ENCODE measurements around the gene DGKB.

Gene DGKB

GRCh38 chr7:14552060-14552459, 350.5 kb downstream of the DGKB start:
- Histone ChIP-seq H3K36me3 (ENCODE audit: control insufficient read depth, insufficient read depth, low read length) (no peaks in the 10 kb centered on the region), H3K27me3 (replicated peaks; ENCODE audit: control insufficient read depth, insufficient read depth, low read length, poor library complexity, severe bottlenecking) (no peaks in the 10 kb centered on the region), H3K9me3 (ENCODE audit: control insufficient read depth, low read length) (no peaks in the 10 kb centered on the region), H3K27ac (ENCODE audit: insufficient read depth, low read length, poor library complexity, severe bottlenecking) (no peak overlapping the region), H3K4me1 (ENCODE audit: control insufficient read depth, insufficient read depth, low read length, poor library complexity, severe bottlenecking) (no peaks in the 10 kb centered on the region), H3K4me3 (ENCODE audit: insufficient read depth, low read depth, low read length, poor library complexity, severe bottlenecking) (no peak overlapping the region)
- DNase-seq = no peak

DNA sequence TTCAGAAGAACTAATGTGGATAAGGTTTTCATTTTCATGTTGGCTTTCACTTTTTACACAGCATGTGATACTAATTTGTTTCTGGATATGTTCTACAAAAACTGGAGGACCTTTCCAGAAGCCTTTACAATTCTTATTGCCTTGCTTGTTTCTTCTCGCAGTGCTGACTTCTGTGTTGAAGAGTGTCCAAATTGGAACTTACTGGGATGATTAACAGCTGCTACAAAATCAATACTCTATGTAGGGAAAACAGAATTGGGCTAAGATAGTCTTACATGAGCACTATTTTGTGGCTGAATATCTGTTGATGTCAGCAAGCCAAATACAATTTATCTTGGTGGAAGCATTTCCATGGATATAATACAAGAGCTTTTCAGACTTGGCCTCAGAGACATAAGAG, 351.2 kb downstream of the DGKB start:
- no peak for DNase-seq
- Histone ChIP-seq H3K27ac (ENCODE audit: insufficient read depth, low read length, poor library complexity, severe bottlenecking) (no peak overlapping the region), H3K4me1 (ENCODE audit: control insufficient read depth, insufficient read depth, low read length, poor library complexity, severe bottlenecking) (no peaks in the 10 kb centered on the region), H3K4me3 (ENCODE audit: insufficient read depth, low read depth, low read length, poor library complexity, severe bottlenecking) (no peak overlapping the region), H3K36me3 (ENCODE audit: control insufficient read depth, insufficient read depth, low read length) (no peaks in the 10 kb centered on the region), H3K27me3 (replicated peaks; ENCODE audit: control insufficient read depth, insufficient read depth, low read length, poor library complexity, severe bottlenecking) (no peaks in the 10 kb centered on the region), H3K9me3 (ENCODE audit: control insufficient read depth, low read length) (no peaks in the 10 kb centered on the region)

GRCh38 chr7:14542624-14543023, 359.9 kb downstream of the DGKB start:
- no peaks in the 10 kb centered on the region for H3K9me3 ChIP-seq (ENCODE audit: control insufficient read depth, low read length)
- H3K27me3 ChIP-seq (replicated peaks; ENCODE audit: control insufficient read depth, insufficient read depth, low read length, poor library complexity, severe bottlenecking) = no peaks in the 10 kb centered on the region
- no peaks in the 10 kb centered on the region for H3K4me1 ChIP-seq (ENCODE audit: control insufficient read depth, insufficient read depth, low read length, poor library complexity, severe bottlenecking)
- no peaks in the 10 kb centered on the region for H3K36me3 ChIP-seq (ENCODE audit: control insufficient read depth, insufficient read depth, low read length)
- H3K4me3 ChIP-seq (ENCODE audit: insufficient read depth, low read depth, low read length, poor library complexity, severe bottlenecking) = no peak overlapping the region
- H3K27ac ChIP-seq (ENCODE audit: insufficient read depth, low read length, poor library complexity, severe bottlenecking) = no peak overlapping the region
- DNase-seq = no peak

- no peaks in the 10 kb centered on the region for H3K4me1 ChIP-seq (ENCODE audit: control insufficient read depth, insufficient read depth, low read length, poor library complexity, severe bottlenecking)
- DNase-seq = no peak
- no peak overlapping the region for H3K4me3 ChIP-seq (ENCODE audit: insufficient read depth, low read depth, low read length, poor library complexity, severe bottlenecking)
- no peaks in the 10 kb centered on the region for H3K36me3 ChIP-seq (ENCODE audit: control insufficient read depth, insufficient read depth, low read length)
- H3K9me3 ChIP-seq (ENCODE audit: control insufficient read depth, low read length) = no peaks in the 10 kb centered on the region
- no peak overlapping the region for H3K27ac ChIP-seq (ENCODE audit: insufficient read depth, low read length, poor library complexity, severe bottlenecking)
- H3K27me3 ChIP-seq (replicated peaks; ENCODE audit: control insufficient read depth, insufficient read depth, low read length, poor library complexity, severe bottlenecking) = no peaks in the 10 kb centered on the region
Observed at GRCh38 chr7:14521183-14521582, 381.4 kb downstream of the DGKB start.

GRCh38 chr7:14510268-14510667, 392.3 kb downstream of the DGKB start:
- H3K27me3 ChIP-seq (replicated peaks; ENCODE audit: control insufficient read depth, insufficient read depth, low read length, poor library complexity, severe bottlenecking) = no peaks in the 10 kb centered on the region
- no peak for DNase-seq
- no peak overlapping the region for H3K27ac ChIP-seq (ENCODE audit: insufficient read depth, low read length, poor library complexity, severe bottlenecking)
- H3K36me3 ChIP-seq (ENCODE audit: control insufficient read depth, insufficient read depth, low read length) = no peaks in the 10 kb centered on the region
- H3K4me3 ChIP-seq (ENCODE audit: insufficient read depth, low read depth, low read length, poor library complexity, severe bottlenecking) = no peak overlapping the region
- H3K4me1 ChIP-seq (ENCODE audit: control insufficient read depth, insufficient read depth, low read length, poor library complexity, severe bottlenecking) = no peaks in the 10 kb centered on the region
- H3K9me3 ChIP-seq (ENCODE audit: control insufficient read depth, low read length) = no peaks in the 10 kb centered on the region

DNA sequence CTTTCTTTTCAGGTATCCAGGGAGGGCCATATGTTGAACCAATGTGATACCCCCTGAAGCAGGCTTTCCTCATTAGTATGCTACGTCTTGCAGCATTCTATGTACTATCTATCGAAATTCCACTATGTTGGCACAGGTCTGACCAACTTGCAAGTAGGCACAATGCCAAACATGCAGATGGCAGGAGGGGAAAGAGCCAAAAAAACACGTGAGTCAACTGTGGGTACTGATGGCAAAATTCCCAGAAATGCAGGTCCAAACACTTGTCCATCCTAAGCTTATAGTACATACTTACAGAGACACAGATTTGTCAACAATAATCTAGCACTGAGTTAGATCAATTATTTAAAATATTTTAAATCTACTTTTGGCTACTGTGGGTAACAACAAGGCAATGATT, 394.9 kb downstream of the DGKB start:
- H3K9me3 ChIP-seq (ENCODE audit: control insufficient read depth, low read length) = no peaks in the 10 kb centered on the region
- DNase-seq = no peak
- no peaks in the 10 kb centered on the region for H3K27me3 ChIP-seq (replicated peaks; ENCODE audit: control insufficient read depth, insufficient read depth, low read length, poor library complexity, severe bottlenecking)
- no peak overlapping the region for H3K4me3 ChIP-seq (ENCODE audit: insufficient read depth, low read depth, low read length, poor library complexity, severe bottlenecking)
- no peak overlapping the region for H3K27ac ChIP-seq (ENCODE audit: insufficient read depth, low read length, poor library complexity, severe bottlenecking)
- no peaks in the 10 kb centered on the region for H3K36me3 ChIP-seq (ENCODE audit: control insufficient read depth, insufficient read depth, low read length)
- no peaks in the 10 kb centered on the region for H3K4me1 ChIP-seq (ENCODE audit: control insufficient read depth, insufficient read depth, low read length, poor library complexity, severe bottlenecking)

- Histone ChIP-seq H3K9me3 (ENCODE audit: control insufficient read depth, low read length) (no peaks in the 10 kb centered on the region), H3K4me1 (ENCODE audit: control insufficient read depth, insufficient read depth, low read length, poor library complexity, severe bottlenecking) (no peaks in the 10 kb centered on the region), H3K27me3 (replicated peaks; ENCODE audit: control insufficient read depth, insufficient read depth, low read length, poor library complexity, severe bottlenecking) (no peaks in the 10 kb centered on the region), H3K36me3 (ENCODE audit: control insufficient read depth, insufficient read depth, low read length) (no peaks in the 10 kb centered on the region), H3K4me3 (ENCODE audit: insufficient read depth, low read depth, low read length, poor library complexity, severe bottlenecking) (no peak overlapping the region), H3K27ac (ENCODE audit: insufficient read depth, low read length, poor library complexity, severe bottlenecking) (no peak overlapping the region)
- DNase-seq = no peak
Observed at GRCh38 chr7:14505906-14506305, 396.6 kb downstream of the DGKB start.

GRCh38 chr7:14504134-14504533, 398.4 kb downstream of the DGKB start:
- no peaks in the 10 kb centered on the region for H3K36me3 ChIP-seq (ENCODE audit: control insufficient read depth, insufficient read depth, low read length)
- H3K4me1 ChIP-seq (ENCODE audit: control insufficient read depth, insufficient read depth, low read length, poor library complexity, severe bottlenecking) = no peaks in the 10 kb centered on the region
- H3K9me3 ChIP-seq (ENCODE audit: control insufficient read depth, low read length) = no peaks in the 10 kb centered on the region
- H3K4me3 ChIP-seq (ENCODE audit: insufficient read depth, low read depth, low read length, poor library complexity, severe bottlenecking) = no peak overlapping the region
- no peak for DNase-seq
- no peak overlapping the region for H3K27ac ChIP-seq (ENCODE audit: insufficient read depth, low read length, poor library complexity, severe bottlenecking)
- no peaks in the 10 kb centered on the region for H3K27me3 ChIP-seq (replicated peaks; ENCODE audit: control insufficient read depth, insufficient read depth, low read length, poor library complexity, severe bottlenecking)

DNA sequence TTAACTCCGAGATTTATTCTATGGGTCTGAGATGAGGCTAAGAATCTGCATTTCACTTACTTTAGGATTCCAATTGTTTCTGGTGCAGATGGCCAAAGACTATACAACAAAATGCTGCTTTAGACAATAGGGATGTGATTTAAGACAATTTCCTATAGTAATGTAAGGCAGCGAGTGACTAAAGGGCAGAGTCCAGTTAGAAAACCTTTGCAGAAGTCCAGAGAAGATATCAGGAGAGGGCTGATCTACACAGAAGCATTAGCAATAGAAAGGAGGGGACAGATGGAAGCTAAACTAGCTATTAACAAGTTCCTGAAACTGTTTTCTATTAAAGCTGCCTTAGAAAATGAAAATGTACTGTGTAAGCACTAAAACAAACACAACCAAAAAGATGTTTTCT, 398.9 kb downstream of the DGKB start:
- Histone ChIP-seq H3K4me3 (ENCODE audit: insufficient read depth, low read depth, low read length, poor library complexity, severe bottlenecking) (no peak overlapping the region), H3K27me3 (replicated peaks; ENCODE audit: control insufficient read depth, insufficient read depth, low read length, poor library complexity, severe bottlenecking) (no peaks in the 10 kb centered on the region), H3K27ac (ENCODE audit: insufficient read depth, low read length, poor library complexity, severe bottlenecking) (no peak overlapping the region), H3K9me3 (ENCODE audit: control insufficient read depth, low read length) (no peaks in the 10 kb centered on the region), H3K36me3 (ENCODE audit: control insufficient read depth, insufficient read depth, low read length) (no peaks in the 10 kb centered on the region), H3K4me1 (ENCODE audit: control insufficient read depth, insufficient read depth, low read length, poor library complexity, severe bottlenecking) (no peaks in the 10 kb centered on the region)
- DNase-seq = no peak

- H3K4me1 ChIP-seq (ENCODE audit: control insufficient read depth, insufficient read depth, low read length, poor library complexity, severe bottlenecking) = no peaks in the 10 kb centered on the region
- no peaks in the 10 kb centered on the region for H3K36me3 ChIP-seq (ENCODE audit: control insufficient read depth, insufficient read depth, low read length)
- no peaks in the 10 kb centered on the region for H3K27me3 ChIP-seq (replicated peaks; ENCODE audit: control insufficient read depth, insufficient read depth, low read length, poor library complexity, severe bottlenecking)
- no peak for DNase-seq
- H3K27ac ChIP-seq (ENCODE audit: insufficient read depth, low read length, poor library complexity, severe bottlenecking) = no peak overlapping the region
- no peak overlapping the region for H3K4me3 ChIP-seq (ENCODE audit: insufficient read depth, low read depth, low read length, poor library complexity, severe bottlenecking)
- no peaks in the 10 kb centered on the region for H3K9me3 ChIP-seq (ENCODE audit: control insufficient read depth, low read length)
Observed at GRCh38 chr7:14501436-14501835, 401.1 kb downstream of the DGKB start.

DNA sequence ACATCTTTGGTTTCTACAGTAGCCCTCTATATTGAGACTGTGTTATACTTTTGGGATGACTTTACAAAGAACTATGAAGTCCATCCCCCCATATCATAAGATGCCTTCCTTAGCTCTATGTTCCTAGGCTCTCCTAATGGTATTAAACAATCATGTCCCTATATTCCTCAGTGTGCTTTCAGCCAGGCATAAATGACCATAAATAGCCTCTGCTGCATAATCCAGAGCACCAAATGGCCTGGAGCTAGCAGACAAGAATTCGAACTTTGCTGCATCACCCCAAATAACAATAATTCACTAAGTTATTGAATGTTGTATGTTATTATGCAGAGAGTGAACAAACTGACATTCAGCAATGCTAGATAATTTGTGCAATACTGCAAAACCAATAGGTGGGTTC, 405.2 kb downstream of the DGKB start:
- no peak for DNase-seq
- Histone ChIP-seq H3K27me3 (replicated peaks; ENCODE audit: control insufficient read depth, insufficient read depth, low read length, poor library complexity, severe bottlenecking) (no peaks in the 10 kb centered on the region), H3K4me1 (ENCODE audit: control insufficient read depth, insufficient read depth, low read length, poor library complexity, severe bottlenecking) (no peaks in the 10 kb centered on the region)

More for the DNA sequence above, 405.2 kb downstream of the DGKB start:
- no peak overlapping the region for H3K4me3 ChIP-seq (ENCODE audit: insufficient read depth, low read depth, low read length, poor library complexity, severe bottlenecking)
- no peaks in the 10 kb centered on the region for H3K9me3 ChIP-seq (ENCODE audit: control insufficient read depth, low read length)
- no peaks in the 10 kb centered on the region for H3K36me3 ChIP-seq (ENCODE audit: control insufficient read depth, insufficient read depth, low read length)
- no peak overlapping the region for H3K27ac ChIP-seq (ENCODE audit: insufficient read depth, low read length, poor library complexity, severe bottlenecking)

Data from effector memory CD4-positive, alpha-beta T cell (primary cell).